ENCODE data around the gene KAT7.

DNA sequence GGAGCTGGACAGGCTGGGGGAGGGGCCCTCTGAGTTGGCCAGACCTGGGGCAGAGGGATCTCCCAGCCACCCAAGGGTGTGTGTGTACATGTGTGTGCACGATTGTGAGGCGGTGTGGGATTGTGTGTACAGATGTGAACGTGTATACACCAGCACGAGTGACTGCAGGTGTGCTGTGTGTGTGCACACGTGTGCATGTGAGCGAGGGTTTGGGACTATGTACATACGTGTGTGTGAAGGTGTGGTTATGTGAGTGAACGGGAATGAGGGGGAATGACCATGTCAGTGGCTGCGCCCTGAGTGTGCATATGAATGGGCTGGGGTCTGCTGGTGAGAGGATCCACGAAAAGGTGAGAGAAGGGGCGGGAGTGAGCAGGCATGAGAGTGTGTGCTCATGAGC lies 81.8 kb downstream of the KAT7 start:
- TF ChIP-seq, protein P1, sequence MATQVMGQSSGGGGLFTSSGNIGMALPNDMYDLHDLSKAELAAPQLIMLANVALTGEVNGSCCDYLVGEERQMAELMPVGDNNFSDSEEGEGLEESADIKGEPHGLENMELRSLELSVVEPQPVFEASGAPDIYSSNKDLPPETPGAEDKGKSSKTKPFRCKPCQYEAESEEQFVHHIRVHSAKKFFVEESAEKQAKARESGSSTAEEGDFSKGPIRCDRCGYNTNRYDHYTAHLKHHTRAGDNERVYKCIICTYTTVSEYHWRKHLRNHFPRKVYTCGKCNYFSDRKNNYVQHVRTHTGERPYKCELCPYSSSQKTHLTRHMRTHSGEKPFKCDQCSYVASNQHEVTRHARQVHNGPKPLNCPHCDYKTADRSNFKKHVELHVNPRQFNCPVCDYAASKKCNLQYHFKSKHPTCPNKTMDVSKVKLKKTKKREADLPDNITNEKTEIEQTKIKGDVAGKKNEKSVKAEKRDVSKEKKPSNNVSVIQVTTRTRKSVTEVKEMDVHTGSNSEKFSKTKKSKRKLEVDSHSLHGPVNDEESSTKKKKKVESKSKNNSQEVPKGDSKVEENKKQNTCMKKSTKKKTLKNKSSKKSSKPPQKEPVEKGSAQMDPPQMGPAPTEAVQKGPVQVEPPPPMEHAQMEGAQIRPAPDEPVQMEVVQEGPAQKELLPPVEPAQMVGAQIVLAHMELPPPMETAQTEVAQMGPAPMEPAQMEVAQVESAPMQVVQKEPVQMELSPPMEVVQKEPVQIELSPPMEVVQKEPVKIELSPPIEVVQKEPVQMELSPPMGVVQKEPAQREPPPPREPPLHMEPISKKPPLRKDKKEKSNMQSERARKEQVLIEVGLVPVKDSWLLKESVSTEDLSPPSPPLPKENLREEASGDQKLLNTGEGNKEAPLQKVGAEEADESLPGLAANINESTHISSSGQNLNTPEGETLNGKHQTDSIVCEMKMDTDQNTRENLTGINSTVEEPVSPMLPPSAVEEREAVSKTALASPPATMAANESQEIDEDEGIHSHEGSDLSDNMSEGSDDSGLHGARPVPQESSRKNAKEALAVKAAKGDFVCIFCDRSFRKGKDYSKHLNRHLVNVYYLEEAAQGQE (IDR thresholded peaks at IDR 0.05; ENCODE audit: insufficient replicate concordance, low read depth) = no peak
- TF ChIP-seq POLR2AphosphoS5 (IDR thresholded peaks at IDR 0.05; ENCODE audit: low read depth) = no peak
